Type B pancreatic cell (in vitro differentiated cells): ENCODE data around the gene CORIN. TPM values are rescaled to one million over a fixed set of nuclear protein-coding genes. Genes with fewer than 3 reads are reported as not detected.
"Not testable (repeated sequence)": the region's sequence is repeated elsewhere in the genome, so short reads cannot be mapped to it uniquely, and the experiment has no call there.

Experiments used
- DNase-seq: peaks from one replicate; pipeline ENCODE4 v3.0.0; 2021; ENCODE audit warnings: mixed read lengths; ENCODE audit not compliant: unreplicated experiment; ENCODE audit errors: extremely low spot score
- H3K27ac Mint-ChIP-seq: 2 replicates; pipeline ENCODE4 v1.8.0; 2021; ENCODE audit warnings: mild to moderate bottlenecking, mixed read lengths
- H3K27me3 Mint-ChIP-seq: 2 replicates; pipeline ENCODE4 v1.8.0; 2021; ENCODE audit warnings: mixed read lengths
- H3K36me3 Mint-ChIP-seq: 2 replicates; pipeline ENCODE4 v1.8.0; 2021; ENCODE audit warnings: mixed read lengths
- H3K4me1 Mint-ChIP-seq: one replicate; pipeline ENCODE4 v1.8.0; 2021; ENCODE audit warnings: mixed read lengths; ENCODE audit not compliant: unreplicated experiment
- H3K4me3 Mint-ChIP-seq: 2 replicates; pipeline ENCODE4 v1.8.0; 2021; ENCODE audit warnings: mild to moderate bottlenecking, mixed read lengths
- H3K9me3 Mint-ChIP-seq: 2 replicates; pipeline ENCODE4 v1.8.0; 2021; ENCODE audit warnings: mixed read lengths
- total RNA-seq: library from RNA; stranded (reverse); gene quantifications from 2 replicates; pipeline ENCODE4 v1.2.1, GENCODE V29; 2021; ENCODE audit warnings: low replicate concordance
- TF ChIP-seq, protein P1 (sequence below): fragments of 200-600 bp; sonication (generic); conservative IDR thresholded peaks from 2 replicates; pipeline ENCODE4 v1.5.0; 2021; ENCODE audit warnings: antibody characterized with exemption, mild to moderate bottlenecking

The CORIN gene
- total RNA-seq, 1 donor from 2014 or later: 34.6 TPM

DNA sequence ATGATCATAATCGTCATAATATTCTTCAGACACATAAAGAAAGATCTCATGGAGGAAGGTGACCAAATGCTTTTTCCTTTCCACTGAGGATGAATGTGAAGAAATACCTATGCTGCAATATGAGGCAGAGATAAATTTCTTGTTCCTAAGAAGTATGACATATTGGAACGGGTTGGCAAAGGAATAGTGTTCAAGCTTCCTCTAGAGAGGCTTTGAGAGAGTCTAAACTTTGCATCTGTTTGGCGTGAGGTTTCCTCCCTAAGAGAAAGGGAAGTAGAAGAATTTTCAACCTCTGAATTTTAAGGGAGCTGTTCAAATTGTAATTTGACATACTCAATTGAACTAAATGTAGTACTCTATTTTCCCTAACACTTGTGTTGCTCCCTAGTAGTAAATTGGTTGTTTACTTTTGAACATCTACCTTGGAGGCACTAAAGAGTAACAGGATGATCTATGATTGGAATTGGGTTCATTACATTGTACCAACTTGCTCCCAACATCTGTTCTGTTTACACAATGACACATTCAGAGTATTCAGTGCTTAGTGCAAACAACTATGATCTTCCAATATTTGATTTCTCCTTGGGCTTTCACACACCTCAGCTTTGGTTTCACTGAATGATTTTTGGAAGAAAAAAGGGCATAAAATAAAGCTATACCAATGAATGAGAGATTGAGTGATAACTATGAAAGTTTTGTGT is 122.0 kb downstream of the CORIN start:
- Mint-ChIP-seq H3K27ac (no peak overlapping the region), H3K36me3 (no peaks in the 10 kb centered on the region), H3K9me3 (no peaks in the 10 kb centered on the region), H3K27me3 (peaks cover 3% of the 10 kb centered on the region), H3K4me1 (peaks cover 9% of the 10 kb centered on the region), H3K4me3 (no peak overlapping the region)
- DNase-seq: no peak
- TF ChIP-seq, protein P1, sequence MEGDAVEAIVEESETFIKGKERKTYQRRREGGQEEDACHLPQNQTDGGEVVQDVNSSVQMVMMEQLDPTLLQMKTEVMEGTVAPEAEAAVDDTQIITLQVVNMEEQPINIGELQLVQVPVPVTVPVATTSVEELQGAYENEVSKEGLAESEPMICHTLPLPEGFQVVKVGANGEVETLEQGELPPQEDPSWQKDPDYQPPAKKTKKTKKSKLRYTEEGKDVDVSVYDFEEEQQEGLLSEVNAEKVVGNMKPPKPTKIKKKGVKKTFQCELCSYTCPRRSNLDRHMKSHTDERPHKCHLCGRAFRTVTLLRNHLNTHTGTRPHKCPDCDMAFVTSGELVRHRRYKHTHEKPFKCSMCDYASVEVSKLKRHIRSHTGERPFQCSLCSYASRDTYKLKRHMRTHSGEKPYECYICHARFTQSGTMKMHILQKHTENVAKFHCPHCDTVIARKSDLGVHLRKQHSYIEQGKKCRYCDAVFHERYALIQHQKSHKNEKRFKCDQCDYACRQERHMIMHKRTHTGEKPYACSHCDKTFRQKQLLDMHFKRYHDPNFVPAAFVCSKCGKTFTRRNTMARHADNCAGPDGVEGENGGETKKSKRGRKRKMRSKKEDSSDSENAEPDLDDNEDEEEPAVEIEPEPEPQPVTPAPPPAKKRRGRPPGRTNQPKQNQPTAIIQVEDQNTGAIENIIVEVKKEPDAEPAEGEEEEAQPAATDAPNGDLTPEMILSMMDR: no peak

DNA sequence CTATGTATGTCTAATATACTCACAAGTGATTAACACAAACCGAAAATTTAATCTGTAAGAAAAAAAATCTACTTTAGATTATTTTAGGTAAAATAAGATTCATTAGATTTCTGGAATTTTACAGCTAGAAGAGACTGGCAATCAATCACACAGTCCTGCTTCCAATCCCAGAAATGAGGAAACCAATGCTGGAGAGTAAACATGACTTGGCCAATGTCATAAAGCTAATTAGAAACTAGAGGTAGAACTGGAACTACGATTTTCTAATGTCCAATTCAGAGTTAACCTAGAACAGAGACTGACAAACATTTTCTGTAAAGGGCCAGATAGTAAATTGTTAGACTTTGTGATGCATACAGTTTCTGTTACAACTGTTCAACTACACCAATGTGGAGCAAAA is 123.6 kb downstream of the CORIN start:
- no peak for DNase-seq
- Mint-ChIP-seq H3K9me3 (no peaks in the 10 kb centered on the region), H3K36me3 (no peaks in the 10 kb centered on the region), H3K4me1 (peaks cover 9% of the 10 kb centered on the region), H3K4me3 (no peak overlapping the region), H3K27ac (no peak overlapping the region), H3K27me3 (peaks cover 8% of the 10 kb centered on the region)
- TF ChIP-seq, protein P1: no peak

DNA sequence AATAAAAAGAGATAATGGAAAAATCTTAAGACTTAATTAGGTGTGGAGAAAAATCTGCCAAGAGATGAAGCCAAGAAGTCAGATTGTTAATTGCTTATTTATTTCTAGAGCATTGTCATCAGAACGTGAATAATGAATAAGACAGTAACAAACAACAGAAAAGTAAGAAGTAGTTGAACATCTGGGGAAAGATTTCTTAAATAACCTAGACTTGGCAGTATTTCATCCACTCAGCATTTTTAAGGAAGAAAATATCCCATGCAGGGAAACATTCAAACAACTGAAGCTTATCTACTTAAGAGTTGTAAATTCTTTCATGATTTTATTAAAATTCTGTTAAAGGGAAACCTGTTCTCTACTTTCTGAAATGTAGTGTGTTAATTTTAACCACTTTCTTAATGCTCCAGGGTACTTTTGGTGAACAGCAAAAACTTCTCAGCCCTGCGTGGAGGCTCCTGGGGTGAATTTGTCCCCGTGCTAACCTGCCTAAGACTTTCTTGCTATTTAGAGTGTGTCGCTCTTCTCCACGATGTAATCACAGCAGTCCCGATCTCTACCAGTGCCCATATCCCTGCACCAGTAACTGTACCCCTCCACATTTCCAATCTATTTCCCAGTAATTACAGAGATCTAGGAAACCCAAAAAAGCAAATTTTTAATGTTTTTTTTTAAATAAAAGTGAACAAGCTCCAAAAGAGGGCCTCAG is 124.6 kb downstream of the CORIN start:
- TF ChIP-seq, protein P1: no peak
- DNase-seq: no peak
- Mint-ChIP-seq H3K4me1 (peaks cover 9% of the 10 kb centered on the region), H3K4me3 (no peak overlapping the region), H3K27me3 (peaks cover 8% of the 10 kb centered on the region), H3K36me3 (no peaks in the 10 kb centered on the region), H3K27ac (no peak overlapping the region), H3K9me3 (no peaks in the 10 kb centered on the region)

DNA sequence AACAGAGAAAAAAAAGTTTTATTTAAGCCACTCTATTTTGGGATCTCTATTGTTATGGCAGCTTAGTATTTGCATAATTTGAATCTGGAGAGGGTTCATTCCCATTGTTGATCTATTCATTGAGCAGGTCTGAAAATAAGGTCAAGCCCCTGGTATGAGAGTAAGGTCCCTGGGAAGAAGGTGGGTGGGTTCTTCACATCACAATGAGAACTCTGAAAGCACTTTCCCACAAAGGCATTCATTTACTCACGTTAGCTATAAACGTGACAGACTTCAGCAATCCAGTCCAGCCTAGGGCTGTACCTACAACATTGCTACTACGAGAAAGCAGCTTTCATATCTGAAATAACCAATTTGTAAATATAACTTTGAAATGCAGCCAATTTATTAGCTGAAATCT is 126.2 kb downstream of the CORIN start:
- H3K27me3 Mint-ChIP-seq: peaks cover 11% of the 10 kb centered on the region

DNA sequence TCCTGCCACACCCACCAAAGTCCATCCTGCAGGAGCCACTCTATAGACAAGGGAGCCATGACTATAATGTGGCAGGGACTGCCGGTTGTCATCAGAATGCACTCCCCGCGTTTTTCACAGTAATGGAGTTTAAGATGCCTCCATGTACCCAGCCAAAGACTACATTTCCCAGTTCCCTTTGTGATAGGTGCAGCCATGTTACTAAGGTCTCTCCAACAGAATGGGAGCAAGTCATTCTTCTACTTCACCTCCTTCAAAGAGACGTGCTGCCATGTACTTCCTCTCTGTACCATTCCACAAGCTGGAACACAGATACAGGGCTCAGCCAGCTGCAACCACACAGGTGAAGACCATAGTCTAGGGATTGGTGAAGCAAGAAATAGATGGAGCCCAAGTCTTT is 126.7 kb downstream of the CORIN start:
- H3K27me3 Mint-ChIP-seq: peaks cover 11% of the 10 kb centered on the region
- TF ChIP-seq, protein P1: no peak
- no peaks in the 10 kb centered on the region for H3K36me3 Mint-ChIP-seq

More for the DNA sequence above, 126.2 kb downstream of the CORIN start:
- no peak for DNase-seq
- no peak overlapping the region for H3K27ac Mint-ChIP-seq
- H3K9me3 Mint-ChIP-seq: no peaks in the 10 kb centered on the region
- TF ChIP-seq, protein P1: no peak
- H3K4me1 Mint-ChIP-seq: no peaks in the 10 kb centered on the region
- H3K4me3 Mint-ChIP-seq: no peak overlapping the region
- no peaks in the 10 kb centered on the region for H3K36me3 Mint-ChIP-seq

DNA sequence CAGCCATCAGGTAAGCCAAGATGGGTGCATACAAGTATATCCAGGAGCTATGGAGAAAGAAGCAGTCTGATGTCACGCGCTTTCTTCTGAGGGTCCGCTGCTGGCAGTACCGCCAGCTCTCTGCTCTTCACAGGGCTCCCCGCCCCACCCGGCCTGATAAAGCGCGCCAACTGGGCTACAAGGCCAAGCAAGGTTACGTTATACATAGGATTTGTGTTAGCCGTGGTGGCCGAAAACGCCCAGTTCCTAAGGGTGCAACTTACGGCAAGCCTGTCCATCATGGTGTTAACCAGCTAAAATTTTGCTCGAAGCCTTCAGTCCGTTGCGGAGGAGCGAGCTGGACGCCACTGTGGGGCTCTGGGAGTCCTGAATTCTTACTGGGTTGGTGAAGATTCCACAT is 131.5 kb downstream of the CORIN start:
- not testable (repeated sequence) for H3K9me3 Mint-ChIP-seq, H3K27ac Mint-ChIP-seq, H3K36me3 Mint-ChIP-seq, H3K4me3 Mint-ChIP-seq, DNase-seq
- Mint-ChIP-seq H3K27me3 (peaks cover 15% of the 10 kb centered on the region), H3K4me1 (peaks cover 17% of the 10 kb centered on the region)

More for the DNA sequence above, 126.7 kb downstream of the CORIN start:
- Mint-ChIP-seq H3K4me3 (no peak overlapping the region), H3K9me3 (no peaks in the 10 kb centered on the region), H3K27ac (no peak overlapping the region), H3K4me1 (no peaks in the 10 kb centered on the region)
- no peak for DNase-seq
